ENCODE measurements around the gene PRXL2A.
A peak's percentile ranks its signal among the peaks of the same experiment; 100 is the strongest.

The PRXL2A gene

GRCh38 chr10:80461208-80462183, 53.1 kb downstream of the PRXL2A start:
- DNase-seq (ENCODE audit: low spot score) = no peak

- peak; percentile 53 for DNase-seq (ENCODE audit: low spot score)
Measured at GRCh38 chr10:80462299-80462980, 54.1 kb downstream of the PRXL2A start.

GRCh38 chr10:80462981-80463741, 54.8 kb downstream of the PRXL2A start:
- DNase-seq (ENCODE audit: low spot score) = peak; percentile 55

GRCh38 chr10:80463868-80464267, 55.5 kb downstream of the PRXL2A start:
- DNase-seq (ENCODE audit: low spot score) = no peak

- DNase-seq (ENCODE audit: low spot score) = peak; percentile 50
Measured at GRCh38 chr10:80464557-80465450, 56.5 kb downstream of the PRXL2A start.

GRCh38 chr10:80465451-80465835, 57.1 kb downstream of the PRXL2A start:
- no peak for DNase-seq (ENCODE audit: low spot score)

- no peak for DNase-seq (ENCODE audit: low spot score)
Measured at GRCh38 chr10:80465839-80466590, 57.7 kb downstream of the PRXL2A start.

GRCh38 chr10:80466724-80467326, 58.5 kb downstream of the PRXL2A start:
- DNase-seq (ENCODE audit: low spot score) = no peak

GRCh38 chr10:80468002-80468401, 59.7 kb downstream of the PRXL2A start:
- no peak for DNase-seq (ENCODE audit: low spot score)

GRCh38 chr10:80468806-80469421, 60.6 kb downstream of the PRXL2A start:
- no peak for DNase-seq (ENCODE audit: low spot score)

- DNase-seq (ENCODE audit: low spot score) = no peak
Measured at GRCh38 chr10:80470266-80470665, 61.9 kb downstream of the PRXL2A start.

- DNase-seq (ENCODE audit: low spot score) = no peak
Measured at GRCh38 chr10:80471001-80471400, 62.6 kb downstream of the PRXL2A start.

GRCh38 chr10:80471715-80472233, 63.4 kb downstream of the PRXL2A start:
- no peak for DNase-seq (ENCODE audit: low spot score)

GRCh38 chr10:80472234-80473095, 64.1 kb downstream of the PRXL2A start:
- DNase-seq (ENCODE audit: low spot score) = peak; percentile 74

GRCh38 chr10:80473096-80473657, 64.8 kb downstream of the PRXL2A start:
- DNase-seq (ENCODE audit: low spot score) = no peak

- DNase-seq (ENCODE audit: low spot score) = no peak
Measured at GRCh38 chr10:80473692-80474596, 65.6 kb downstream of the PRXL2A start.

- no peak for DNase-seq (ENCODE audit: low spot score)
Measured at GRCh38 chr10:80474597-80474910, 66.2 kb downstream of the PRXL2A start.

All from hepatic stellate cell (primary cell).